ENCODE results near the gene REM2. TPM values are rescaled to one million over a fixed set of nuclear protein-coding genes. Genes with fewer than 3 reads are reported as not detected.

The REM2 gene
- total and polyA plus RNA-seq, 8 donors, result 0.12 to 1.2 (median 0.87) TPM; not detected in 3

DNA sequence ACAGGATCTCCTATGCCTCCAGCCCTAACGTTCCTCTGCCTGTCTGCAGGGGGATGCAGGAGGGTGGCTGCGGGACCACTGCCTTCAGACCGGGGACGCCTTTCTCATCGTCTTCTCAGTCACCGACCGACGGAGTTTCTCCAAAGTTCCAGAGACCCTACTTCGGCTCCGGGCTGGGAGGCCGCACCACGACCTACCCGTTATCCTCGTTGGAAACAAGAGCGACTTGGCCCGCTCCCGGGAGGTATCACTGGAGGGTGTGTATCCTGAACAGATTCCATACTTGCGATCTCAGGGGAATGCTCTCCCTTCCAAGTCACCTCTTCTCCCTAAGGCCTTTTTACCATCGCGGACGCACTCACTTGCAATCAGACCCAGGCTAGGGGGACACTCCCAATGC, 3.0 kb downstream of the REM2 start:
- DNase-seq, result no peak
- WGBS, 5 donors, result 91 to 96% (median 94%) methylated on average over 21 of the region's 21 CpGs
- intact Hi-C loops (cut with DNase I; ENCODE audit: low total_unique reads), result no loop called here
- Histone ChIP-seq H3K9me3 (no peaks in the 10 kb centered on the region), H3K4me1 (peaks cover 24 to 52% (median 46%) of the 10 kb centered on the region in 4 donors), H3K4me3 (peak overlapping the region; percentile 48 to 62 (median 58)), H3K36me3 (no peaks in the 10 kb centered on the region), H3K27ac (peak overlapping the region in 4 of 5 donors; percentile 83 to 88 (median 86)), H3K27me3 (no peaks in the 10 kb centered on the region)
- TF ChIP-seq POLR2A (IDR thresholded peaks at IDR 0.05) (no peak), EP300 (IDR thresholded peaks at IDR 0.05) (no peak)

DNA sequence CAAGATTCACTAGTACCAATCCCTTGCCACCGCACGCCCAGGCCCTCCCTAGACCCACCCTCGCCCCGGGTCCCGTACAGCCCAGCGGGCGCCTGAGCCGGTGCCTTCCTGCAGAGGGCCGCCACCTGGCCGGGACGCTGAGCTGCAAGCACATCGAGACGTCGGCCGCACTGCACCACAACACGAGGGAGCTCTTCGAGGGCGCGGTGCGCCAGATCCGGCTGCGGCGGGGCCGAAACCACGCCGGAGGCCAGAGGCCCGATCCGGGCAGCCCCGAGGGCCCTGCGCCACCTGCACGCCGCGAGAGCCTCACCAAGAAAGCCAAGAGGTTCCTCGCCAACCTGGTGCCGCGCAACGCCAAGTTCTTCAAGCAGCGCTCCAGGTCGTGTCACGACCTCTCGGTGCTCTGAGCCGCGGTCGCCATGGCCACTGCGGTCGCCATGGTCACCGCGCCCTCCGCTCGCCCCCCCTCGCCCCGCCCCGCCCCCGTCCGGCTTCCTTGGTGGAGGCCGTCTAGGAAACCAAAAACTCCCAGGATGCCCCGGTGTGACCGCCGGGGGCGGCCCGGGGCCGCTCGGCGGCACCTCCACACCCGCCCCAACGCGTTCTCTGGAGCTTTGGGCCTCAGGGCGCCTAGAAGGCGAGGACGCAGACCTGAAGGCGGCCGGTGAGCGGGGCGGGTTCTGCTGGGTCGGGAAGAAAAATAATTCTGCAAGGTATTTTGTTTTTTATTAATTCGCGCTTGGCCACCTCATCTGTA, 3.7 kb downstream of the REM2 start:
- peak overlapping the region; percentile 83 to 95 (median 86) for H3K27ac ChIP-seq
- WGBS, 5 donors, result 1 to 6% (median 3%) methylated on average over 22 to 77 of the region's 77 CpGs
- intact Hi-C loops (cut with DNase I; ENCODE audit: low total_unique reads), result no loop called here

DNA sequence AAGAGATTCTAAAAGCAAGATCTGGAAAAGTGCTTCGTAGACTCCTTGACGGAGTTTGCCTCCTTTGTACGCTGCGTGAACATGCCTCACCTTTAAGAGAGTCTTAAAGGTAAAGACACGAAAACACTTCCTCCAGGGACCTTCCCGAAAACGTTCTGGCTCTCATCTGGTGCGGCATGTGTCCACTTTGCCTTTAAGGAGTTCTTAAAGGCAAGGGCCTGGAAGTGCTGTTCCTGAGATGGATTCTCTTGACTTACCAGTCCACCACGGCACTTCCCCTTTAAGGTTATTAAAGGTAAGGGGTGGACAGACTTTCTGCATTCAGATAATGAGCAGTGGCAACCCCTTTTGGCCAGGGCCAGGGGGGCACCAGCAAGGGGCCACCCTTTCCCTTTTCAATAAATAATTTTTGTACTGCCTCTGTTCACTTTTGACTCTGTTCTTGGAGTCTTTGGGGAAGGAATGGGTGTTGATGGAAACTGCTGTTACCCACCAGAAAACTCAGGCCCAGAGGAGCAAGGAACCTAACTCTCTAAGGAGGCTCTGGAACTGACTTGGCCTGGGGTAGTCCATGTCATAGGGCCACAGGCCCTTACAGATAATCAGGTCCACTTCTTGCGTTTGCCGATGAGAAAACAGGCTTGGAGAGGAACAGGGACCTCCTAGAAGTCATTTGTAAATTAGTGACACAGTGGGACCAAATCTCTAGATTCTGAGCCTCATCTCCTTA, 4.4 kb downstream of the REM2 start:
- Histone ChIP-seq H3K36me3 (no peaks in the 10 kb centered on the region), H3K27me3 (no peaks in the 10 kb centered on the region), H3K4me1 (peaks cover 21 to 45% (median 39%) of the 10 kb centered on the region in 4 donors), H3K4me3 (peak overlapping the region; percentile 48 to 62 (median 58)), H3K9me3 (no peaks in the 10 kb centered on the region), H3K27ac (peak overlapping the region; percentile 83 to 95 (median 86))
- TF ChIP-seq, protein P1, sequence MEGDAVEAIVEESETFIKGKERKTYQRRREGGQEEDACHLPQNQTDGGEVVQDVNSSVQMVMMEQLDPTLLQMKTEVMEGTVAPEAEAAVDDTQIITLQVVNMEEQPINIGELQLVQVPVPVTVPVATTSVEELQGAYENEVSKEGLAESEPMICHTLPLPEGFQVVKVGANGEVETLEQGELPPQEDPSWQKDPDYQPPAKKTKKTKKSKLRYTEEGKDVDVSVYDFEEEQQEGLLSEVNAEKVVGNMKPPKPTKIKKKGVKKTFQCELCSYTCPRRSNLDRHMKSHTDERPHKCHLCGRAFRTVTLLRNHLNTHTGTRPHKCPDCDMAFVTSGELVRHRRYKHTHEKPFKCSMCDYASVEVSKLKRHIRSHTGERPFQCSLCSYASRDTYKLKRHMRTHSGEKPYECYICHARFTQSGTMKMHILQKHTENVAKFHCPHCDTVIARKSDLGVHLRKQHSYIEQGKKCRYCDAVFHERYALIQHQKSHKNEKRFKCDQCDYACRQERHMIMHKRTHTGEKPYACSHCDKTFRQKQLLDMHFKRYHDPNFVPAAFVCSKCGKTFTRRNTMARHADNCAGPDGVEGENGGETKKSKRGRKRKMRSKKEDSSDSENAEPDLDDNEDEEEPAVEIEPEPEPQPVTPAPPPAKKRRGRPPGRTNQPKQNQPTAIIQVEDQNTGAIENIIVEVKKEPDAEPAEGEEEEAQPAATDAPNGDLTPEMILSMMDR (IDR thresholded peaks at IDR 0.05), result no peak
- TF ChIP-seq POLR2A (IDR thresholded peaks at IDR 0.05) (no peak), POLR2AphosphoS5 (IDR thresholded peaks at IDR 0.05) (peak in 2 of 3 donors; percentile 56 to 80)
- 14 to 21% (median 20%) methylated on average over 10 to 11 of the region's 11 CpGs for WGBS, 5 donors
- intact Hi-C loops (cut with DNase I; ENCODE audit: low total_unique reads), result no loop called here
- peak; percentile 78 to 95 for DNase-seq

More for the DNA sequence above, 3.7 kb downstream of the REM2 start:
- no peaks in the 10 kb centered on the region for H3K27me3 ChIP-seq
- H3K9me3 ChIP-seq, result no peaks in the 10 kb centered on the region
- peak; percentile 85 to 92 for DNase-seq
- no peak for TF ChIP-seq POLR2A (IDR thresholded peaks at IDR 0.05)
- TF ChIP-seq, protein P1 (IDR thresholded peaks at IDR 0.05), result peak in 1 of 7 experiments; percentile 8
- no peaks in the 10 kb centered on the region for H3K36me3 ChIP-seq
- peak overlapping the region; percentile 48 to 62 (median 58) for H3K4me3 ChIP-seq
- peaks cover 24 to 52% (median 44%) of the 10 kb centered on the region in 4 donors for H3K4me1 ChIP-seq

DNA sequence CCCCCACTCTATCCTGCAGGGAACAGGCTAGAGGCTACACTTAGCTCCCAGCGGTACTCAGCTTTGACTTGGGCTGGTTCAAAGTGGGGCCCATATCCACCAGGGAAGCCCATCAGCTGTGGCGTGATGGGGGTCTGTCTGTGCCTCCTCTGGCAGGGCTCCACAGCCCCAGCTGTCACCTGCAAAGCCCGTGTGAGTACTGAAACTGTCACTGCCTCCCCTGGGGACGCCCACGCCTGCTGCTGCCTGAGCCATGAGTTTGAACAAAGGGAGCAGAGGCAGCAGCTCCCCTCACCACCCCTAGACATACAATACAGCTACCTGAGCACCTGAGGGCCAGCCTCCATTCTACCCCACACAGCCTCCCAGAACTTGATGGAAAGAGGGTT, 5.0 kb downstream of the REM2 start:
- Histone ChIP-seq H3K27me3 (no peaks in the 10 kb centered on the region), H3K4me3 (peak overlapping the region; percentile 48 to 62 (median 58)), H3K36me3 (no peaks in the 10 kb centered on the region), H3K9me3 (no peaks in the 10 kb centered on the region), H3K27ac (peak overlapping the region; percentile 83 to 95 (median 86)), H3K4me1 (peaks cover 16 to 40% (median 33%) of the 10 kb centered on the region in 4 donors)
- WGBS, 5 donors, result 45 to 62% (median 52%) methylated on average over 5 of the region's 5 CpGs
- intact Hi-C loops (cut with DNase I; ENCODE audit: low total_unique reads), result no loop called here
- peak in 1 of 2 donors; percentile 52 for DNase-seq
- TF ChIP-seq POLR2AphosphoS5 (IDR thresholded peaks at IDR 0.05) (no peak), POLR2A (IDR thresholded peaks at IDR 0.05) (no peak), EP300 (IDR thresholded peaks at IDR 0.05) (no peak)
- TF ChIP-seq, protein P1 (IDR thresholded peaks at IDR 0.05), result no peak

All from stomach (tissue), 9 donors.